K562 (cell line): Measurements from ENCODE around the gene ADAR. TPM values are rescaled to one million over a fixed set of nuclear protein-coding genes. Genes with fewer than 3 reads are reported as not detected.

Experiments
- ARHGAP35 ChIP-seq: fragments of 450-650 bp; IDR thresholded peaks from 2 replicates; pipeline ENCODE4 v1.6.1; 2018; ENCODE audit not compliant: partially characterized antibody
- ATF6 ChIP-seq: sonication (generic); formaldehyde crosslinking; IDR thresholded peaks from 2 replicates; pipeline ENCODE4 v1.4.0; 2020; ENCODE audit warnings: mild to moderate bottlenecking, missing genetic modification reagents
- BCL6 ChIP-seq: fragments of 250-450 bp; sonication (Bioruptor Pico); IDR thresholded peaks from 2 replicates; pipeline ENCODE4 v1.4.0; 2020
- BRD4 ChIP-seq: fragments of 200-600 bp; sonication (generic); IDR thresholded peaks from 2 replicates; pipeline ENCODE4 v1.6.1; 2017; ENCODE audit warnings: inconsistent platforms
- C11orf30 ChIP-seq: fragments of 450-650 bp; IDR thresholded peaks from 2 replicates; pipeline ENCODE4 v1.6.1; 2016; ENCODE audit warnings: low read depth, mild to moderate bottlenecking
- CEBPB ChIP-seq: fragments of 450-650 bp; IDR thresholded peaks from 2 replicates; pipeline ENCODE4 v1.6.1; 2016; ENCODE audit warnings: missing genetic modification characterization, missing compliant biosample characterization
- CREB5 ChIP-seq: fragments of 250-450 bp; sonication (Bioruptor Pico); IDR thresholded peaks from 2 replicates; pipeline ENCODE4 v1.5.0; 2020; ENCODE audit warnings: mild to moderate bottlenecking
- DACH1 ChIP-seq: fragments of 450-650 bp; IDR thresholded peaks from 2 replicates; pipeline ENCODE4 v1.6.1; 2018; ENCODE audit not compliant: partially characterized antibody
- DDX20 ChIP-seq: fragments of 450-650 bp; IDR thresholded peaks from 2 replicates; pipeline ENCODE4 v1.6.1; 2016; ENCODE audit warnings: missing genetic modification characterization, low read depth, mild to moderate bottlenecking, missing compliant biosample characterization, moderate library complexity
- ELK1 ChIP-seq: sonication (generic); formaldehyde crosslinking; IDR thresholded peaks from 2 replicates; pipeline ENCODE4 v1.8.1; 2022; ENCODE audit warnings: missing genetic modification reagents
- EWSR1 ChIP-seq: fragments of 450-650 bp; IDR thresholded peaks from 2 replicates; pipeline ENCODE4 v1.6.1; 2018; ENCODE audit warnings: borderline replicate concordance, mild to moderate bottlenecking, low read depth, moderate library complexity; ENCODE audit not compliant: partially characterized antibody
- GATAD2A ChIP-seq: fragments of 450-650 bp; IDR thresholded peaks from 2 replicates; pipeline ENCODE4 v1.6.1; 2017
- LEF1 ChIP-seq: fragments of 450-650 bp; IDR thresholded peaks from 2 replicates; pipeline ENCODE4 v1.6.1; 2016; ENCODE audit warnings: mild to moderate bottlenecking
- PHB ChIP-seq: fragments of 250-450 bp; sonication (Bioruptor Pico); IDR thresholded peaks from 2 replicates; pipeline ENCODE4 v1.5.0; 2021
- PTRF ChIP-seq: fragments of 450-650 bp; IDR thresholded peaks from 2 replicates; pipeline ENCODE4 v1.6.1; 2016; ENCODE audit warnings: mild to moderate bottlenecking, missing genetic modification characterization, missing compliant biosample characterization
- STAT6 ChIP-seq: sonication (generic); formaldehyde crosslinking; IDR thresholded peaks from 2 replicates; pipeline ENCODE4 v1.8.1; 2023; ENCODE audit warnings: mild to moderate bottlenecking, missing genetic modification reagents
- U2AF2 ChIP-seq: fragments of 200-400 bp; formaldehyde crosslinking; optimal IDR thresholded peaks from 2 replicates; pipeline ENCODE3; 2017; ENCODE audit warnings: low read depth, mild to moderate bottlenecking, low read length
- ZBTB5 ChIP-seq: fragments of 450-650 bp; IDR thresholded peaks from 2 replicates; pipeline ENCODE4 v1.6.1; 2017; ENCODE audit warnings: antibody characterized with exemption
- ZNF696 ChIP-seq: fragments of 250-450 bp; sonication (Bioruptor Pico); conservative IDR thresholded peaks from 2 replicates; pipeline ENCODE4 v1.4.0; 2020; ENCODE audit warnings: mild to moderate bottlenecking, moderate library complexity
- ZNF764 ChIP-seq: fragments of 250-450 bp; sonication (Bioruptor Pico); IDR thresholded peaks from 2 replicates; pipeline ENCODE4 v1.4.0; 2020; ENCODE audit warnings: low read depth, mild to moderate bottlenecking, moderate library complexity
- polyA plus RNA-seq, 8 experiments: library from polyadenylated mRNA; depleted of rRNA in 4 of 8; stranded (reverse) in 5 of 8; unstranded in 3 of 8; fragments of >200 nt; fragmentation: Nextera tagmentation in 2 of 8; fragmentation: Illumina TruSeq in 1 of 8; extraction: Ambion mirVana in 2 of 8; extraction: Trizol in 1 of 8; gene quantifications; 2 replicates each; pipeline versions ENCODE4 v1.2.1 to v1.2.3, GENCODE V29; 2011 to 2014; ENCODE audit warnings: inconsistent platforms in 1 of 8, missing spikeins in 1 of 8
- total RNA-seq, 7 experiments: library from RNA; depleted of rRNA in 6 of 7; stranded (reverse); fragments of >200 nt in 6 of 7; fragmentation: Illumina TruSeq in 2 of 7; extraction: Trizol in 2 of 7; gene quantifications; 2 replicates each; pipeline versions ENCODE4 v1.2.1 to v1.2.3, GENCODE V29; 2011 to 2021; ENCODE audit warnings: low replicate concordance in 1 of 7

The ADAR gene
- total and polyA plus RNA-seq, 9 of the 15 experiments (the other 6 are each of a cell fraction or from before 2014, with no cell fraction given): 30.1 to 123 (median 60.2) TPM

- TF ChIP-seq ATF6 (CRISPR knock-in tag): peak; percentile 23; the same call in 1 of the 2 replicates
- no peak for TF ChIP-seq ZBTB5
- no peak for TF ChIP-seq ZNF764
- TF ChIP-seq PTRF (tag): no peak
- TF ChIP-seq PHB (CRISPR knock-in tag): peak; percentile 75; the same call in 1 of the 2 replicates
- TF ChIP-seq ELK1: no peak
- TF ChIP-seq GATAD2A: no peak; the same call in 1 of the 2 replicates
- no peak for TF ChIP-seq ARHGAP35
- TF ChIP-seq LEF1: peak; percentile 69
- TF ChIP-seq DACH1: no peak
- no peak for TF ChIP-seq EWSR1
- peak; percentile 54; the same call in 1 of the 2 replicates for TF ChIP-seq BRD4
- TF ChIP-seq CREB5 (CRISPR knock-in tag): no peak
- no peak for TF ChIP-seq U2AF2
- peak; percentile 90 for TF ChIP-seq C11orf30
- 0 out of 2 replicates have a peak, but pooled peaks have one; percentile 51 for TF ChIP-seq CEBPB
- TF ChIP-seq BCL6: no peak
- TF ChIP-seq DDX20: no peak
- no peak for TF ChIP-seq STAT6 (CRISPR knock-in tag)
- TF ChIP-seq ZNF696 (CRISPR knock-in tag): no peak
These were observed 19.5 kb upstream of the ADAR start (continued) for GRCh38 chr1:154627257-154628120.
